HepG2 (cell line): ENCODE data around the gene CDH23. TPM values are rescaled to one million over a fixed set of nuclear protein-coding genes. Genes with fewer than 3 reads are reported as not detected.

Experiments
- NFATC3 ChIP-seq: sonication (generic); formaldehyde crosslinking; IDR thresholded peaks from 2 replicates; pipeline ENCODE4 v1.5.1; 2020; ENCODE audit warnings: mild to moderate bottlenecking, missing genetic modification reagents
- RNF219 ChIP-seq: sonication (generic); formaldehyde crosslinking; IDR thresholded peaks from 2 replicates; pipeline ENCODE4 v1.5.0; 2020; ENCODE audit warnings: mild to moderate bottlenecking, missing genetic modification reagents
- RORA ChIP-seq: sonication (generic); formaldehyde crosslinking; IDR thresholded peaks from 2 replicates; pipeline ENCODE4 v1.5.0; 2020; ENCODE audit warnings: mild to moderate bottlenecking, missing genetic modification reagents, moderate library complexity
- SNAPC5 ChIP-seq: sonication (generic); formaldehyde crosslinking; IDR thresholded peaks from 2 replicates; pipeline ENCODE4 v1.8.1; 2023; ENCODE audit warnings: mild to moderate bottlenecking, missing genetic modification reagents, borderline replicate concordance
- SSRP1 ChIP-seq: IDR thresholded peaks from 2 replicates; pipeline ENCODE4 v1.6.1; 2016; ENCODE audit warnings: control low read depth
- TP53 ChIP-seq: sonication (generic); formaldehyde crosslinking; conservative IDR thresholded peaks from 2 replicates; pipeline ENCODE4 v1.4.0; 2020; ENCODE audit warnings: missing genetic modification reagents
- ZNF276 ChIP-seq: sonication (generic); formaldehyde crosslinking; IDR thresholded peaks from 2 replicates; pipeline ENCODE4 v1.4.0; 2020; ENCODE audit warnings: mild to moderate bottlenecking, low read depth, missing genetic modification reagents
- ZNF574 ChIP-seq: sonication (generic); formaldehyde crosslinking; IDR thresholded peaks from 2 replicates; pipeline ENCODE4 v1.4.0; 2020; ENCODE audit warnings: missing genetic modification reagents
- ZNF766 ChIP-seq: sonication (generic); formaldehyde crosslinking; IDR thresholded peaks from 2 replicates; pipeline ENCODE4 v1.5.0; 2020; ENCODE audit warnings: missing genetic modification reagents, borderline replicate concordance
- ZNF784 ChIP-seq: sonication (generic); formaldehyde crosslinking; IDR thresholded peaks from 2 replicates; pipeline ENCODE4 v1.5.1; 2020; ENCODE audit warnings: missing genetic modification reagents, mild to moderate bottlenecking, borderline replicate concordance
- polyA plus RNA-seq, 8 experiments: library from polyadenylated mRNA; depleted of rRNA in 3 of 8; stranded (reverse) in 7 of 8; unstranded in 1 of 8; fragments of >200 nt; fragmentation: Illumina TruSeq in 4 of 8; extraction: Trizol in 4 of 8; gene quantifications; 2 replicates each; pipeline versions ENCODE4 v1.2.1 to v1.2.3, GENCODE V29; 2011 to 2016; ENCODE audit warnings: low read depth in 4 of 8, missing spikeins in 1 of 8, mixed read lengths in 1 of 8; ENCODE audit not compliant: insufficient read depth in 1 of 8
- total RNA-seq, 5 experiments: library from RNA; depleted of rRNA; stranded (reverse); fragments of >200 nt; fragmentation: Illumina TruSeq; extraction: Trizol; gene quantifications; 2 replicates each; pipeline ENCODE4 v1.2.3, GENCODE V29; 2016; ENCODE audit warnings: low read depth in 1 of 5

CDH23 gene
- total and polyA plus RNA-seq, 2 of the 13 experiments (the other 11 are each of a cell fraction or from before 2014, with no cell fraction given): 0.13 TPM; not detected in 1

GRCh38 chr10:71640607-71641006 is 243.9 kb downstream of the CDH23 start (continued):
- TF ChIP-seq RNF219 (CRISPR knock-in tag): no peak
- TF ChIP-seq TP53 (CRISPR knock-in tag): no peak
- TF ChIP-seq ZNF784 (CRISPR knock-in tag): no peak
- no peak for TF ChIP-seq ZNF276 (CRISPR knock-in tag)
- no peak for TF ChIP-seq ZNF766 (CRISPR knock-in tag)
- no peak for TF ChIP-seq RORA (CRISPR knock-in tag)
- TF ChIP-seq SSRP1: no peak
- no peak for TF ChIP-seq ZNF574 (CRISPR knock-in tag)
- TF ChIP-seq SNAPC5 (CRISPR knock-in tag): no peak
- no peak for TF ChIP-seq NFATC3 (CRISPR knock-in tag)
